Stimulated activated CD8-positive, alpha-beta memory T cell treated with anti-CD3 and anti-CD28 coated beads, Interleukin-4, amount 100 ng/mL, for 24 hours (primary cell): Measurements from ENCODE around the gene CHCHD3.

Experiments
- DNase-seq: peaks from one replicate; pipeline ENCODE4 v3.0.0-alpha.2; 2020; ENCODE audit warnings: low read depth

CHCHD3 gene

GRCh38 chr7:133077394-133077793 is 4.5 kb downstream of the CHCHD3 start:
- no peak for DNase-seq

GRCh38 chr7:133076142-133076541 is 5.7 kb downstream of the CHCHD3 start:
- no peak for DNase-seq

GRCh38 chr7:133071506-133071905 is 10.4 kb downstream of the CHCHD3 start:
- DNase-seq: no peak

- no peak for DNase-seq
Observed at GRCh38 chr7:133070562-133070961, 11.3 kb downstream of the CHCHD3 start.

GRCh38 chr7:133065301-133065700 is 16.6 kb downstream of the CHCHD3 start:
- no peak for DNase-seq

GRCh38 chr7:133064082-133064820 is 17.6 kb downstream of the CHCHD3 start:
- no peak for DNase-seq

- no peak for DNase-seq
Observed at GRCh38 chr7:133061792-133062191, 20.1 kb downstream of the CHCHD3 start.

GRCh38 chr7:133061357-133061756 is 20.5 kb downstream of the CHCHD3 start:
- no peak for DNase-seq

GRCh38 chr7:133060004-133060403 is 21.9 kb downstream of the CHCHD3 start:
- DNase-seq: no peak

- DNase-seq: no peak
Observed at GRCh38 chr7:133059263-133059662, 22.6 kb downstream of the CHCHD3 start.

- DNase-seq: no peak
Observed at GRCh38 chr7:133056370-133057238, 25.3 kb downstream of the CHCHD3 start.

GRCh38 chr7:133054162-133054840 is 27.6 kb downstream of the CHCHD3 start:
- DNase-seq: no peak

GRCh38 chr7:133053321-133053891 is 28.5 kb downstream of the CHCHD3 start:
- no peak for DNase-seq

- DNase-seq: no peak
Observed at GRCh38 chr7:133052826-133053225, 29.1 kb downstream of the CHCHD3 start.

GRCh38 chr7:133052401-133052756 is 29.5 kb downstream of the CHCHD3 start:
- DNase-seq: no peak

- no peak for DNase-seq
Observed at GRCh38 chr7:133051719-133052400, 30.0 kb downstream of the CHCHD3 start.

GRCh38 chr7:133051066-133051465 is 30.8 kb downstream of the CHCHD3 start:
- no peak for DNase-seq

GRCh38 chr7:133050200-133050995 is 31.5 kb downstream of the CHCHD3 start:
- no peak for DNase-seq

GRCh38 chr7:133048589-133048988 is 33.3 kb downstream of the CHCHD3 start:
- no peak for DNase-seq

GRCh38 chr7:133047321-133047720 is 34.6 kb downstream of the CHCHD3 start:
- DNase-seq: no peak
